GM13977 (cell line): ENCODE data around the gene GRIA2.
"Not testable (repeated sequence)": the region's sequence is repeated elsewhere in the genome, so short reads cannot be mapped to it uniquely, and the experiment has no call there.

ENCODE experiments used
- DNase-seq: peaks from one replicate; pipeline ENCODE4 v3.0.0; 2012; ENCODE audit warnings: low spot score
- in situ Hi-C: fragments of 300-500 bp; cut with MboI; formaldehyde crosslinking; loops from one replicate; pipeline ENCODE4 v1.12.0; 2022; ENCODE audit warnings: low sequenced_read_pairs, low pct_unique_long_range_greater_than_20kb, mixed read lengths, inconsistent platforms; ENCODE audit not compliant: unreplicated experiment
- TF ChIP-seq, protein P1 (sequence below): IDR thresholded peaks from 2 replicates; pipeline ENCODE4 v1.5.1; 2012; ENCODE audit warnings: mild to moderate bottlenecking, control low read depth; ENCODE audit not compliant: insufficient read depth; ENCODE audit errors: extremely low read depth, missing control alignments

Gene GRIA2

DNA sequence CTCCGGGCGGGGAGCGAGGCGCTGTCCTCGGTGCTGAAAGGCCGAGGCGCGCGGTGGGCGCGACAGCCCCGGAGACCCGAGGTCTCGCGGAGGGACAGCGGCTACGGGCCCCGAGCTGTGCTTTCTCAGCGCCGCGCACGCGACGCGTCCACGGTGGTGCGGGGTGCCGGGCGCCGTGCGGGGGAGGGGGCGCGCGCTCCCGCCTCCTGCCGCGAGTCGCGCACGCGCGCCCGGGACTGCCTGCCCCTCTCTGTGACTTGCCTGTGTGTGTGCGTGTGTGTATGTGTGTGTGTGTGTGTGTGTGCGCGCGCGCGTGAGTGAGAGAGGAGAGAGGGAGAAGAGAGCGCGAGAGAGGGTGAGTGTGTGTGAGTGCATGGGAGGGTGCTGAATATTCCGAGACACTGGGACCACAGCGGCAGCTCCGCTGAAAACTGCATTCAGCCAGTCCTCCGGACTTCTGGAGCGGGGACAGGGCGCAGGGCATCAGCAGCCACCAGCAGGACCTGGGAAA is at the start of gene GRIA2:
GRIA2 (plus strand) TSS at position 358 of the 511 bp plus-strand sequence. CDS start 315 bp downstream, outside the sequence.
- TF ChIP-seq, protein P1, sequence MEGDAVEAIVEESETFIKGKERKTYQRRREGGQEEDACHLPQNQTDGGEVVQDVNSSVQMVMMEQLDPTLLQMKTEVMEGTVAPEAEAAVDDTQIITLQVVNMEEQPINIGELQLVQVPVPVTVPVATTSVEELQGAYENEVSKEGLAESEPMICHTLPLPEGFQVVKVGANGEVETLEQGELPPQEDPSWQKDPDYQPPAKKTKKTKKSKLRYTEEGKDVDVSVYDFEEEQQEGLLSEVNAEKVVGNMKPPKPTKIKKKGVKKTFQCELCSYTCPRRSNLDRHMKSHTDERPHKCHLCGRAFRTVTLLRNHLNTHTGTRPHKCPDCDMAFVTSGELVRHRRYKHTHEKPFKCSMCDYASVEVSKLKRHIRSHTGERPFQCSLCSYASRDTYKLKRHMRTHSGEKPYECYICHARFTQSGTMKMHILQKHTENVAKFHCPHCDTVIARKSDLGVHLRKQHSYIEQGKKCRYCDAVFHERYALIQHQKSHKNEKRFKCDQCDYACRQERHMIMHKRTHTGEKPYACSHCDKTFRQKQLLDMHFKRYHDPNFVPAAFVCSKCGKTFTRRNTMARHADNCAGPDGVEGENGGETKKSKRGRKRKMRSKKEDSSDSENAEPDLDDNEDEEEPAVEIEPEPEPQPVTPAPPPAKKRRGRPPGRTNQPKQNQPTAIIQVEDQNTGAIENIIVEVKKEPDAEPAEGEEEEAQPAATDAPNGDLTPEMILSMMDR = no peak
- peak; percentile 45 for DNase-seq
- in situ Hi-C loops = no loop called here

DNA sequence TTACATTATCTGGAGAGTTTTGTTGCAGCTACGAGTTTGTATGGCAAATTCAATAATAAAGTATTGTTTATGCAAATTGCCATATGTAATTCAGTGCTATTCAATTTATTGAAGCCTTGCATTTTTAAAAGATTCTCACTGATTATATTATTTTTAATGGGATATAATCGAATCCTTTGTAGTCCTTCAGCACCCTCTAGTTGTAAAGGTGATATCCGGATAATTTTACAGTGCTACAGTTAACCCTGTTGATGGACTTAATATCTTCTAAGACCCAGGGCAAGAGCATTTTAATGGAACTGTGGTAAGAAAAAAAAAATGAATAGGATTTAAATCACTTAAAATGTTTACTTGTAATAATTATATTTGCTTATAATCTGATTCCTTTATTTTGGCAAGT is 48.5 kb upstream of the GRIA2 start:
- in situ Hi-C loops = no loop called here
- DNase-seq = no peak
- TF ChIP-seq, protein P1 = no peak

DNA sequence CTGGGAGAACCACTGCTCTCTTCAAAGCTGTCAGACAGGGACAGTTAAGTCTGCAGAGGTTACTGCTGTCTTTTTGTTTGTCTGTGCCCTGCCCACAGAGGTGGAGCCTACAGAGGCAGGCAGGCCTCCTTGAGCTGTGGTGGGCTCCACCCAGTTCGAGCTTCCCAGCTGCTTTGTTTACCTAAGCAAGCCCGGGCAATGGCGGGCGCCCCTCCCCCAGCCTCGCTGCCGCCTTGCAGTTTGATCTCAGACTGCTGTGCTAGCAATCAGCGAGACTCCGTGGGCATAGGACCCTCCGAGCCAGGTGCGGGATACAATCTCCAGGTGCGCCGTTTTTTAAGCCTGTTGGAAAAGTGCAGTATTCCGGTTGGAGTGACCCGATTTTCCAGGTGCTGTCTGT is 40.3 kb upstream of the GRIA2 start:
- in situ Hi-C loops, DNase-seq: not testable (repeated sequence)

DNA sequence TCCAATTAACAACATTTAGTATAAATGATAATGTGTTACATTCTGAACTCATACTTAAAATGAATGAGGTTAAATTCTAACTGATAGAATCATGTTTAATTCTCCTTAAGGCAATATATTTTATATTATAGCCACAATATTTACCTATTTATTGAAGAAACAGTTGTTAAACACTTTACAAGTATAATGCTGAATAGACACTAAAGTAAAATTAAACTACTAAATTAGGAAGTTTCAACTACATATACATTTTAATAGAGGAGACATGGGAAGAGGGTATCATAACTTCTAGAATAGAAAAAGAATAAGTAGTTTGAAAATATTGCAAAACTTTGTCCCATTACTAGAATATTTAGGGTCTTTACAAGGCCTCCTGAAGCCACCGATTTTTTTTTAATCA is 36.2 kb upstream of the GRIA2 start:
- in situ Hi-C loops = no loop called here
- DNase-seq = no peak
- TF ChIP-seq, protein P1 = no peak

DNA sequence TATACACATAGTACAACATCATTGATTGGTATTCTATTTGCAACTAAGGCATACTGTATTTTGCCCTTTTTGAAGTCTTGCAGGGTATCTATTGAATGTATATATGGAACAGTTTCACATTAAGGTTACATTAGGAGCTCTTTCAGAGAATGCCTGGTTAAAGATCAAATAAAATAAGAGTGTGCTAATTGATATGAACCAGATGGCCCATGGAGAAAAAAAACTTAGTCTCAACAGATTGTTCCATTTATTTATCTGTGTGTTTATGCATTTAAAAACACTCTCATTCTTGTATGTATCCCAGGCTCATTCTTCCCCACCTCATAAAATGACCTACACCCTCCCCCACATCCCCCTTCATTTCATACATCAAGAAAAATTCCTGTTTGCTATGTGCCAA is 35.2 kb upstream of the GRIA2 start:
- no peak for DNase-seq

DNA sequence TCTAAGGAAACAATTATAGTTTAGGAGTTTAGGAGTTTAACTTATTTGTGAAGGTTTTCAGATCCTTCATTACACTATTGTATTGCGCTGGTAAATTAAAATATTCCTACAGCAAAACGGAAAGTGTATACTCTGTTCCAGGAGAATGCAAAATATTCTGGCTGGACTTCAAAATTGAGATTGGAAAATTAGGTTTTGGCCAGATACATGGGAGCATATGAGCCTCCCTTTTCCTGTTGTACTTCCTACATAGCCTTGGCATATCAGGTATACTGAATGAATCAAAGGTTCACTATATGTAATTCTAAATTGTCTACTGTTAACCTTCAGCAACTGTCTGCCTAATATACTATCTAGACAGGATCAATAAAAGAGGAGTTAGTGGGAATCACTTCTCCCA is 25.2 kb upstream of the GRIA2 start:
- TF ChIP-seq, protein P1 = no peak
- in situ Hi-C loops = no loop called here
- DNase-seq = no peak

More for the DNA sequence above, 35.2 kb upstream of the GRIA2 start:
- in situ Hi-C loops = no loop called here
- TF ChIP-seq, protein P1 = no peak

DNA sequence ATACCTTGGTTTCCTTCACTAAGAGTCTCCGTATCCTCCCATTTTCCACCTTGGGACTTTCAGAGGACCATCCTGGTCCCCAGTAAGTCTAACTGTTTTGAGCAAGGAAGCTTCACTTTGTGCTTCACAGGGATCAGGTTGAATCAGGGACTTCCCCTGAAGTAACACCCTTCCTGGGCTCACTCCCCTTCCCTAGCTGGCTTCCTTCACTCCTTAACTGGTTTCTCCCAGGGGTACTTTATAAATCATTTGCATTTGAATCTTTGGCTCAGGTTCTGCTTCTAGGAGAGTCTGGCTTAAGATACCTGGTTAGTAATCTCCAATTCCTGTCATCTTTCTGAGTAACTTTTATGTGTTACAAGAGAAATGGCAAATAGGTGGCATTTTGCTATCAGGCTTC is 24.5 kb upstream of the GRIA2 start:
- no peak for DNase-seq
- TF ChIP-seq, protein P1 = no peak
- in situ Hi-C loops = no loop called here
